Neural progenitor cell (in vitro differentiated cells): ENCODE results near the gene KCNJ9. TPM values are rescaled to one million over a fixed set of nuclear protein-coding genes. Genes with fewer than 3 reads are reported as not detected.
"Not testable (repeated sequence)": the region's sequence is repeated elsewhere in the genome, so short reads cannot be mapped to it uniquely, and the experiment has no call there.

ENCODE experiments used
- DNase-seq: peaks from one replicate; pipeline ENCODE4 v3.0.0-alpha.2; 2016; ENCODE audit warnings: low spot score
- H2AFZ ChIP-seq: fragments of 200-600 bp; sonication (generic); replicated peaks from 2 replicates; pipeline ENCODE4 v1.6.1; 2016; ENCODE audit warnings: antibody characterized with exemption
- H3F3A ChIP-seq: fragments of 200-600 bp; sonication (generic); 2 replicates; pipeline ENCODE4 v1.6.1; 2016; ENCODE audit warnings: antibody characterized with exemption, low read depth
- H3K27ac ChIP-seq: fragments of 200-600 bp; sonication (generic); 2 replicates; pipeline ENCODE4 v1.5.1; 2016; ENCODE audit warnings: mild to moderate bottlenecking
- H3K27me3 ChIP-seq: fragments of 200-600 bp; sonication (generic); 2 replicates; pipeline ENCODE4 v1.6.1; 2016; ENCODE audit warnings: mild to moderate bottlenecking, moderate library complexity
- H3K36me3 ChIP-seq: fragments of 200-600 bp; sonication (generic); 2 replicates; pipeline ENCODE4 v1.5.1; 2016
- H3K4me1 ChIP-seq: fragments of 200-600 bp; sonication (generic); 2 replicates; pipeline ENCODE4 v1.6.1; 2016; ENCODE audit warnings: mixed run types
- H3K4me2 ChIP-seq: fragments of 200-600 bp; sonication (generic); 2 replicates; pipeline ENCODE4 v1.6.1; 2016
- H3K4me3 ChIP-seq: fragments of 200-600 bp; sonication (generic); 2 replicates; pipeline ENCODE4 v1.5.1; 2016
- H3K79me2 ChIP-seq: fragments of 200-600 bp; sonication (generic); 2 replicates; pipeline ENCODE4 v1.6.1; 2016; ENCODE audit warnings: low read depth
- H3K9ac ChIP-seq: fragments of 200-600 bp; sonication (generic); 2 replicates; pipeline ENCODE4 v1.6.1; 2016
- H3K9me3 ChIP-seq: fragments of 200-600 bp; sonication (generic); 2 replicates; pipeline ENCODE4 v1.5.1; 2016; ENCODE audit warnings: low read depth
- H4K20me1 ChIP-seq: fragments of 200-600 bp; sonication (generic); 2 replicates; pipeline ENCODE4 v1.6.1; 2016; ENCODE audit warnings: low read depth
- H3K27ac Mint-ChIP-seq: 3 replicates; pipeline ENCODE4 v1.8.0; 2021; ENCODE audit warnings: mixed read lengths
- H3K27me3 Mint-ChIP-seq: 2 replicates; pipeline ENCODE4 v1.8.0; 2022; ENCODE audit warnings: low read depth, mild to moderate bottlenecking, inconsistent platforms, moderate library complexity, mixed read lengths; ENCODE audit not compliant: insufficient read depth
- H3K36me3 Mint-ChIP-seq: 3 replicates; pipeline ENCODE4 v1.8.0; 2021; ENCODE audit warnings: mixed read lengths
- H3K4me1 Mint-ChIP-seq: 3 replicates; pipeline ENCODE4 v1.8.0; 2021; ENCODE audit warnings: mixed read lengths
- H3K4me3 Mint-ChIP-seq: 3 replicates; pipeline ENCODE4 v1.8.0; 2021; ENCODE audit warnings: mild to moderate bottlenecking, moderate library complexity, mixed read lengths
- H3K9me3 Mint-ChIP-seq: 3 replicates; pipeline ENCODE4 v1.8.0; 2020; ENCODE audit warnings: mixed read lengths
- CTCF ChIP-seq: fragments of 200-600 bp; sonication (generic); IDR thresholded peaks from 2 replicates; pipeline ENCODE4 v1.5.1; 2017; ENCODE audit warnings: antibody characterized with exemption, mild to moderate bottlenecking
- EZH2 ChIP-seq: fragments of 200-600 bp; sonication (generic); IDR thresholded peaks from 2 replicates; pipeline ENCODE4 v1.6.1; 2017; ENCODE audit warnings: antibody characterized with exemption, mild to moderate bottlenecking, moderate library complexity
- EZH2phosphoT487 ChIP-seq: fragments of 200-600 bp; sonication (generic); IDR thresholded peaks from 2 replicates; pipeline ENCODE4 v1.6.1; 2017; ENCODE audit warnings: antibody characterized with exemption
- total RNA-seq: library from RNA; depleted of rRNA; stranded (reverse); fragments of >200 nt; gene quantifications from 2 replicates; pipeline ENCODE4 v1.2.3, GENCODE V29; 2015; ENCODE audit warnings: low replicate concordance

Gene KCNJ9
- total RNA-seq, 1 donor from 2014 or later: 0.09 TPM

GRCh38 chr1:160108888-160109662 is 27.7 kb downstream of the KCNJ9 start:
- Histone ChIP-seq H3K27me3 (no peaks in the 10 kb centered on the region), H3K4me1 (peaks cover 84% of the 10 kb centered on the region), H3K9me3 (no peaks in the 10 kb centered on the region), H3K4me3 (no peak overlapping the region), H3F3A (peaks cover 53% of the 10 kb centered on the region), H3K9ac (no peak overlapping the region), H3K79me2 (no peaks in the 10 kb centered on the region), H2AFZ (no peak overlapping the region), H3K27ac (peak overlapping the region; percentile 78), H3K36me3 (no peaks in the 10 kb centered on the region), H4K20me1 (no peaks in the 10 kb centered on the region), H3K4me2 (peak overlapping the region; percentile 58)
- Mint-ChIP-seq H3K4me3 (peak overlapping the region; percentile 77), H3K4me1 (peaks cover 82% of the 10 kb centered on the region), H3K27me3 (peaks cover 22% of the 10 kb centered on the region), H3K36me3 (no peaks in the 10 kb centered on the region), H3K27ac (peak overlapping the region; percentile 96), H3K9me3 (no peaks in the 10 kb centered on the region)
- peak; percentile 80 for DNase-seq
- TF ChIP-seq CTCF: peak; percentile 70
- TF ChIP-seq EZH2phosphoT487: no peak
- no peak for TF ChIP-seq EZH2

GRCh38 chr1:160109686-160110085 is 28.3 kb downstream of the KCNJ9 start:
- no peaks in the 10 kb centered on the region for H4K20me1 ChIP-seq
- no peaks in the 10 kb centered on the region for H3K9me3 ChIP-seq
- no peaks in the 10 kb centered on the region for H3K27me3 ChIP-seq
- H3K4me3 ChIP-seq: no peak overlapping the region
- peak overlapping the region; percentile 77 for H3K4me3 Mint-ChIP-seq
- H3F3A ChIP-seq: peaks cover 54% of the 10 kb centered on the region
- H3K27ac ChIP-seq: peak overlapping the region; percentile 78
- no peaks in the 10 kb centered on the region for H3K36me3 ChIP-seq
- peaks cover 84% of the 10 kb centered on the region for H3K4me1 ChIP-seq
- no peaks in the 10 kb centered on the region for H3K79me2 ChIP-seq
- H2AFZ ChIP-seq: no peak overlapping the region
- H3K9ac ChIP-seq: no peak overlapping the region
- TF ChIP-seq EZH2phosphoT487 (no peak), EZH2 (no peak), CTCF (no peak)
- H3K27ac Mint-ChIP-seq: peak overlapping the region; percentile 96
- peak overlapping the region; percentile 58 for H3K4me2 ChIP-seq
- H3K27me3 Mint-ChIP-seq: peaks cover 22% of the 10 kb centered on the region
- no peaks in the 10 kb centered on the region for H3K9me3 Mint-ChIP-seq
- H3K4me1 Mint-ChIP-seq: peaks cover 81% of the 10 kb centered on the region
- no peak for DNase-seq
- H3K36me3 Mint-ChIP-seq: no peaks in the 10 kb centered on the region

- Histone ChIP-seq H3K79me2 (peaks cover 13% of the 10 kb centered on the region), H3K4me1 (peaks cover 87% of the 10 kb centered on the region), H3F3A (peaks cover 57% of the 10 kb centered on the region)
- H3K36me3 Mint-ChIP-seq, H3K27ac Mint-ChIP-seq, H3K4me3 ChIP-seq, H3K9me3 Mint-ChIP-seq, H3K9me3 ChIP-seq, H2AFZ ChIP-seq, DNase-seq, H3K9ac ChIP-seq, H3K4me3 Mint-ChIP-seq, H3K36me3 ChIP-seq, H3K4me2 ChIP-seq, H4K20me1 ChIP-seq, H3K27me3 ChIP-seq, H3K27ac ChIP-seq: not testable (repeated sequence)
- H3K4me1 Mint-ChIP-seq: peaks cover 88% of the 10 kb centered on the region
- H3K27me3 Mint-ChIP-seq: peaks cover 19% of the 10 kb centered on the region
Measured at GRCh38 chr1:160111462-160111861, 30.1 kb downstream of the KCNJ9 start.

GRCh38 chr1:160112357-160112756 is 31.0 kb downstream of the KCNJ9 start:
- Mint-ChIP-seq H3K27ac (peak overlapping the region; percentile 92), H3K4me1 (peaks cover 88% of the 10 kb centered on the region), H3K36me3 (no peaks in the 10 kb centered on the region), H3K9me3 (no peaks in the 10 kb centered on the region), H3K27me3 (peaks cover 15% of the 10 kb centered on the region), H3K4me3 (peak overlapping the region; percentile 24)
- Histone ChIP-seq H4K20me1 (peaks cover 7% of the 10 kb centered on the region), H3K9ac (no peak overlapping the region), H3K4me2 (no peak overlapping the region), H3K27ac (no peak overlapping the region), H3K79me2 (peaks cover 22% of the 10 kb centered on the region), H3K4me1 (peaks cover 90% of the 10 kb centered on the region), H3F3A (peaks cover 57% of the 10 kb centered on the region), H3K4me3 (no peak overlapping the region), H3K9me3 (no peaks in the 10 kb centered on the region), H3K36me3 (no peaks in the 10 kb centered on the region), H3K27me3 (no peaks in the 10 kb centered on the region), H2AFZ (no peak overlapping the region)
- no peak for TF ChIP-seq CTCF
- no peak for TF ChIP-seq EZH2phosphoT487
- no peak for TF ChIP-seq EZH2
- DNase-seq: no peak
